DOHH2 (cell line): ENCODE data around the gene ZSCAN22.

ENCODE experiments used
- H3F3A ChIP-seq: fragments of 200-600 bp; sonication (generic), shearing (Covaris generic); 2 replicates; pipeline ENCODE4 v1.6.0; 2016; ENCODE audit warnings: antibody characterized with exemption, mild to moderate bottlenecking; ENCODE audit not compliant: control insufficient read depth, insufficient read depth
- H3K27ac ChIP-seq: fragments of 200-600 bp; sonication (generic); 2 replicates; pipeline ENCODE4 v1.5.1; 2014; ENCODE audit warnings: low read depth, mild to moderate bottlenecking, low read length, moderate library complexity
- H3K27me3 ChIP-seq: fragments of 200-600 bp; sonication (generic); 2 replicates; pipeline ENCODE4 v1.6.1; 2014; ENCODE audit warnings: mild to moderate bottlenecking, low read length, mixed read lengths; ENCODE audit not compliant: control insufficient read depth
- H3K36me3 ChIP-seq: fragments of 200-600 bp; sonication (generic); 2 replicates; pipeline ENCODE4 v1.6.1; 2014; ENCODE audit warnings: mild to moderate bottlenecking, low read length, moderate library complexity, mixed read lengths; ENCODE audit not compliant: control insufficient read depth
- H3K4me1 ChIP-seq: fragments of 200-600 bp; sonication (generic); 2 replicates; pipeline ENCODE4 v1.6.1; 2014; ENCODE audit warnings: mild to moderate bottlenecking, low read length, mixed read lengths; ENCODE audit not compliant: control insufficient read depth
- H3K4me2 ChIP-seq: fragments of 200-600 bp; sonication (generic); 2 replicates; pipeline ENCODE4 v1.6.0; 2014; ENCODE audit warnings: mild to moderate bottlenecking, low read length, moderate library complexity
- H3K4me3 ChIP-seq: fragments of 200-600 bp; sonication (generic); 2 replicates; pipeline ENCODE4 v1.5.1; 2014; ENCODE audit warnings: mild to moderate bottlenecking, low read length, mixed read lengths
- H3K79me2 ChIP-seq: fragments of 200-600 bp; sonication (generic); 2 replicates; pipeline ENCODE4 v1.6.1; 2014; ENCODE audit warnings: mild to moderate bottlenecking, low read length, mixed read lengths; ENCODE audit not compliant: control insufficient read depth
- H3K9me2 ChIP-seq: fragments of 200-600 bp; sonication (generic); replicated peaks from 2 replicates; pipeline ENCODE4 v1.6.1; 2014; ENCODE audit warnings: mild to moderate bottlenecking, low read length, mixed read lengths; ENCODE audit not compliant: control insufficient read depth
- H3K9me3 ChIP-seq: fragments of 200-600 bp; sonication (generic); 2 replicates; pipeline ENCODE4 v1.6.1; 2014; ENCODE audit warnings: antibody characterized with exemption, low read length, mixed read lengths; ENCODE audit not compliant: control insufficient read depth, insufficient read depth
- H4K20me1 ChIP-seq: fragments of 200-600 bp; sonication (generic); 2 replicates; pipeline ENCODE4 v1.6.0; 2014; ENCODE audit warnings: low read depth, mild to moderate bottlenecking, antibody characterized with exemption, low read length, moderate library complexity; ENCODE audit not compliant: control insufficient read depth, insufficient read depth
- CTCF ChIP-seq: fragments of 200-600 bp; sonication (generic); IDR thresholded peaks from one replicate; pipeline ENCODE4 v1.5.1; 2014; ENCODE audit warnings: antibody characterized with exemption, mild to moderate bottlenecking, low read depth, low read length; ENCODE audit not compliant: poor library complexity, severe bottlenecking
- EZH2phosphoT487 ChIP-seq: fragments of 200-600 bp; sonication (generic); IDR thresholded peaks from 2 replicates; pipeline ENCODE4 v1.6.1; 2017; ENCODE audit warnings: borderline replicate concordance, mild to moderate bottlenecking, antibody characterized with exemption, low read length, moderate library complexity, mixed read lengths

ZSCAN22 gene

GRCh38 chr19:58311345-58311865, 15.4 kb upstream of the ZSCAN22 start:
- no peak overlapping the region for H3K27ac ChIP-seq
- peaks cover under 1% of the 10 kb centered on the region for H3K4me1 ChIP-seq
- H3K79me2 ChIP-seq = peaks cover 39% of the 10 kb centered on the region
- H3K9me2 ChIP-seq = no peaks in the 10 kb centered on the region
- no peaks in the 10 kb centered on the region for H3K27me3 ChIP-seq
- no peaks in the 10 kb centered on the region for H3F3A ChIP-seq
- no peak overlapping the region for H3K4me2 ChIP-seq
- H3K9me3 ChIP-seq = peaks cover 47% of the 10 kb centered on the region
- no peak for TF ChIP-seq CTCF
- TF ChIP-seq EZH2phosphoT487 = no peak
- no peaks in the 10 kb centered on the region for H4K20me1 ChIP-seq
- no peak overlapping the region for H3K4me3 ChIP-seq
- H3K36me3 ChIP-seq = peaks cover 83% of the 10 kb centered on the region

GRCh38 chr19:58315580-58315979, 11.2 kb upstream of the ZSCAN22 start:
- Histone ChIP-seq H3K4me3 (no peak overlapping the region), H4K20me1 (no peaks in the 10 kb centered on the region), H3K9me2 (no peaks in the 10 kb centered on the region), H3K4me1 (no peaks in the 10 kb centered on the region), H3K4me2 (no peak overlapping the region), H3K36me3 (peaks cover 44% of the 10 kb centered on the region), H3K79me2 (peaks cover 6% of the 10 kb centered on the region), H3K27me3 (no peaks in the 10 kb centered on the region), H3F3A (no peaks in the 10 kb centered on the region), H3K9me3 (peaks cover 15% of the 10 kb centered on the region; the same call in 1 of the 2 replicates), H3K27ac (no peak overlapping the region)
- TF ChIP-seq CTCF = no peak
- no peak for TF ChIP-seq EZH2phosphoT487

GRCh38 chr19:58317476-58318072, 9.2 kb upstream of the ZSCAN22 start:
- no peaks in the 10 kb centered on the region for H3F3A ChIP-seq
- no peaks in the 10 kb centered on the region for H3K27me3 ChIP-seq
- no peak overlapping the region for H3K4me3 ChIP-seq
- no peaks in the 10 kb centered on the region for H3K4me1 ChIP-seq
- H3K9me3 ChIP-seq = peaks cover 2% of the 10 kb centered on the region; the same call in 1 of the 2 replicates
- H3K4me2 ChIP-seq = no peak overlapping the region
- no peaks in the 10 kb centered on the region for H3K79me2 ChIP-seq
- H4K20me1 ChIP-seq = no peaks in the 10 kb centered on the region
- H3K9me2 ChIP-seq = no peaks in the 10 kb centered on the region
- H3K36me3 ChIP-seq = peaks cover 29% of the 10 kb centered on the region
- no peak for TF ChIP-seq CTCF
- no peak for TF ChIP-seq EZH2phosphoT487
- H3K27ac ChIP-seq = no peak overlapping the region

- no peak for TF ChIP-seq EZH2phosphoT487
- TF ChIP-seq CTCF = no peak
These were observed 8.5 kb upstream of the ZSCAN22 start for GRCh38 chr19:58318297-58318696.

More at GRCh38 chr19:58318297-58318696, 8.5 kb upstream of the ZSCAN22 start:
- H3K27me3 ChIP-seq = no peaks in the 10 kb centered on the region
- no peaks in the 10 kb centered on the region for H3K9me3 ChIP-seq
- no peaks in the 10 kb centered on the region for H3F3A ChIP-seq
- no peaks in the 10 kb centered on the region for H3K79me2 ChIP-seq
- no peak overlapping the region for H3K4me3 ChIP-seq
- no peaks in the 10 kb centered on the region for H4K20me1 ChIP-seq
- no peaks in the 10 kb centered on the region for H3K4me1 ChIP-seq
- H3K9me2 ChIP-seq = no peaks in the 10 kb centered on the region
- H3K27ac ChIP-seq = no peak overlapping the region
- H3K4me2 ChIP-seq = no peak overlapping the region
- peaks cover 22% of the 10 kb centered on the region for H3K36me3 ChIP-seq
